GM15510 (cell line): ENCODE measurements around the gene NRSN2.

Experiments used
- POLR2A ChIP-seq: IDR thresholded peaks from 3 replicates; pipeline ENCODE4 v1.6.1; 2011; ENCODE audit warnings: borderline replicate concordance; ENCODE audit not compliant: insufficient read length; ENCODE audit errors: extremely low read depth

Gene NRSN2

GRCh38 chr20:329851-330232 is 17.1 kb upstream of the NRSN2 start:
- TF ChIP-seq POLR2A = no peak

GRCh38 chr20:330233-331149 is 16.4 kb upstream of the NRSN2 start:
- no peak for TF ChIP-seq POLR2A

DNA sequence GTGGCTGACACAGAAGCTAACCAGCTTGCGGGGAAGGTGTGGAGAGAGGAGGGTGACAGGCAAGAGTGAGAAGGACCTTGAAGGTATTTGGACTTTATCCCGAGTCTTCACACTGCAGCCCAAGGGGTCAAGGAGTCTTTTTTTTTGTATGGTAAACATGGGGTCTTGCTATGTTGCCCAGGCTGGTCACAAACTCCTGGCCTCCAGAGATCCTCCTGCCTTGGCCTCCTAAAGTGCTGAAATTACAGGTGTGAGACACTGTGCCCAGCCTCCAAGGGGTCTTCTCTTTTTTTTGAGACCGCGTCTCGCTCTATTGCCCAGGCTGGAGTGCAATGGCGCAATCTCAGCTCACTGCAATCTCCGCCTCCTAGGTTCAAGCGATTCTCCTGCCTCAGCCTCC is 12.3 kb upstream of the NRSN2 start:
- TF ChIP-seq POLR2A = no peak

DNA sequence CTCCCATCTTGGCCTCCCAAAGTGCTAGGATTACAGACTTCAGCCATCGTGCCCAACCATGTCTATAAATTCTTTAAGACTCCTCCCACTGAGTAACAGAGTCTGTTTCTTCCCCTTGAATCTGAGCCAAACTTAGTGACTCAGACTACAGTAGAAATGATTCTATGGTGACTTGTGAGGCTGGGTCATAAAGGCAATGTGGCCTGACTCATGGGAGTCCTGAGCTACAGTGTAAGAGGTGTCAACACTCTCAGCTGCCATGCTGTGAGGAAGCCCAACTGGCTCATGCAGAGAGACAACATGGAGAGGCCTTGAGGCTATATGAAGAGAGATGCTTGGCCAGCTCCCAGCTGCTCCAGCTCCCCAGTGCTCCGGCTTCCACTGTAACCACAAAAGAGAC is 5.2 kb upstream of the NRSN2 start:
- no peak for TF ChIP-seq POLR2A

DNA sequence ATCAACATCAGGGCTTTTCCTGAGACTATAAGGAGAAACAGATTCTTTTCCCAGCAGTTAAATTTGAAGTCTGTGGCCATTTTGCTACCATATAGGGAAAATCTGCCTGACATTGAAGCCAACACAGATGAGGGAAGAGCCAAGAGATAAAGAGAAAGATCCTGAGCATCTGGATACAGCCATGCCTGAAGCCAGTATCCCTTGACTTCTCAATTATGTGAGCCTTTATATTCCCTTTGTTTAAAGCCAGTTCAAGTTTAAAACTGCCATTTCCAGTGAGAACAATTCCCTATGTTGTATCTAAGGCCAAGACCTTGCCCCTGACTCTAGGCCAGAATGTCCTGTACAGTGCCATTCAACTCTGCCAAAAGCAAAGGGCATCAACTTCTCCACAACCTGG is 3.8 kb upstream of the NRSN2 start:
- no peak for TF ChIP-seq POLR2A

GRCh38 chr20:346033-346639 is 775 bp upstream of the NRSN2 start:
- no peak for TF ChIP-seq POLR2A

- no peak for TF ChIP-seq POLR2A
Observed at GRCh38 chr20:347317-347639, 367 bp downstream of the NRSN2 start.

DNA sequence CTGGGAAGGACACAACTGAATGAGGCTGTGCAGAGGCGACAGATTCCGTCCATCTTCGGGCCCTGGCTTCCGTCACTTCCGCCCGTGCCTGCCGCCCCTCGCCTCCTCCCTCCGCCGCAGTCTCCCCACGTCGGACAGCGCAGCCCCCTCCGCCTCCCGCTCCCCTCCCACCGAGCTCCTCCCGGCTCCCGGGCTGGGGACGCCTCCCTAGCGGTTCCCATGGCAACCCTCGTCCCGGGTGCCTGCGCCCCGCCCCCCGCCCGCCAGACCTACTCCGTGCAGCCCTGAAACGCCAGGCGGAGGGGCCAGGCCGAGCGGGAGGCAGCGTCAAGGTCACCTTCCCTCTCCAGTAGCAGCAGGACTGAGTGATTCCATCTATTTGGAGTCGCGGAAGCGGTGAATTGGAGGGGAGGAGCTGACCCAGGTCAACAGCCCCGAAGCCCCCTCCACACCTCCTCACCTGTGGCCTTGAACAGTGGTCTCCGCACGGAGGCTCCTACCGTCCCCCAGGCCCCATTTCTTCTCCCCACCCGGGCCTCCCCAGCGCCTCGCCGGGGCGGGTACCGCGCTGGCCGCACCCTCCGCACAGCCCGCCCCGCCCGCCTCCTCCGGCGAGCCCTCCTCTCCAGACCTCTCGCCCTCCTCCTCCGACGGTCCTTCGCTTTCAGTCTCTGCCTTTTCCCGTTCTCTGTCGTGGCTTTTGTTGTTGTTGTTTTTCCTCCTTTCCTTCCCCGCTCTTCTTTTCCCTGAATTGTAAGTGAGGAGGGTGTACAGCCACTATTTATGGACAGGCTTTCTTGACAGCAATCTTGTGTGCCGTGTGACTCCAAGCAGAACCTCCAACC is 951 bp downstream of the NRSN2 start:
- TF ChIP-seq POLR2A = peak; percentile 59

DNA sequence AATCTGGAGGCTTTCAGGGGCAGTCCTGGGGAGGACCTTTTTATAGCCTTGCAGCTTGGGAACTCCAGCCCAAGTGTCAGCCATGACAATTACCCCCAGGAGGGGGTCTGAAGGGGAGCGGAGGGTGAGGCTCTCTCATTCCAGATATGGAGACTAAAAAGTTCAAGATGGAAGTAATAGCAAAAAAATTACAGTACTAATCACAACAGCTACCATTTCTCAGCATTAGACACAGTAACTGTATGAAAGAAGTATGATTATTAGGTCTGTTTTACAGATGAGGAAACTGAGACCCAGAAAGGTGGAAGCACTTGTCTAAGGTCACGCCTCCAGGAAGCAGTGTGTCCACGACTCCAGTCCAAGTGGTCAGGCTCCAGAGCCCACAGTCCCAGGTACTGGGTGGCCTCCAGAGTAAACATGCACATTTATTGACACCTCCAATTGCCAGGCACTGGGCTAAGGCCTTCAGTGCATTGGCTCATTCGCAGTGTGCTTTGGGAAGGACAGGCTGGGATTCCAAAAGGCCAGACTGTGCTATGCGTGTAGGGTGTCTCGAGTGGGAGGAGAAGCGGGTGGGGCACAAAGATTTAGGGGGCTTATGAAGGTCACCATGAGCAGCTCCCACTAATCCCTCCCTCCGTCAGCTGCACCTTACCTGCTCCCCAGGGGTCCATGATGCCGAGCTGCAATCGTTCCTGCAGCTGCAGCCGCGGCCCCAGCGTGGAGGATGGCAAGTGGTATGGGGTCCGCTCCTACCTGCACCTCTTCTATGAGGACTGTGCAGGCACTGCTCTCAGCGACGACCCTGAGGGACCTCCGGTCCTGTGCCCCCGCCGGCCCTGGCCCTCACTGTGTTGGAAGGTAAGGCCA is 2.3 kb downstream of the NRSN2 start:
- no peak for TF ChIP-seq POLR2A

DNA sequence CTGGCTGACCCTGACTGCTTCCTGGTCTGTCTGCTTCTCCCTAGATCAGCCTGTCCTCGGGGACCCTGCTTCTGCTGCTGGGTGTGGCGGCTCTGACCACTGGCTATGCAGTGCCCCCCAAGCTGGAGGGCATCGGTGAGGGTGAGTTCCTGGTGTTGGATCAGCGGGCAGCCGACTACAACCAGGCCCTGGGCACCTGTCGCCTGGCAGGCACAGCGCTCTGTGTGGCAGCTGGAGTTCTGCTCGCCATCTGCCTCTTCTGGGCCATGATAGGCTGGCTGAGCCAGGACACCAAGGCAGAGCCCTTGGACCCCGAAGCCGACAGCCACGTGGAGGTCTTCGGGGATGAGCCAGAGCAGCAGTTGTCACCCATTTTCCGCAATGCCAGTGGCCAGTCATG is 6.3 kb downstream of the NRSN2 start:
- TF ChIP-seq POLR2A = no peak

- no peak for TF ChIP-seq POLR2A
Observed at GRCh38 chr20:354298-354977, 7.5 kb downstream of the NRSN2 start.

DNA sequence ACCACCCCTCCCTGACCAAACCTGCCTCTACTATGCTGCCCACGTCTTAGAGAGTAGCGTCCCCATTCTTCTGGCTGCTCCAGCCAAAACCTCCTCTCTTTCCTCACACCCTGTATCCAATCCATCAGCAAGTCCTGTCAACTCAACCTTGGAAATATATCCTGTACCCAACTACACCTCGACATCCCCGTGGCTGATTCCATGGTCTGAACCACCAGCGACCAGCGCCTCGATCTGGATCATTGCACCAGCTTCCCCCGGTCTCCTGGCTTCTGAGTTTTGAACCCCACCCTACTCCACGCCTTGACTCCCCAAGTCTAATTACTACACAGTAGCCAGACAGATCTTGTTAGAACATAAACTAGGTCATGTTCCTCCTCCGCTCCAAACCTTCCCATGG is 9.8 kb downstream of the NRSN2 start:
- no peak for TF ChIP-seq POLR2A

DNA sequence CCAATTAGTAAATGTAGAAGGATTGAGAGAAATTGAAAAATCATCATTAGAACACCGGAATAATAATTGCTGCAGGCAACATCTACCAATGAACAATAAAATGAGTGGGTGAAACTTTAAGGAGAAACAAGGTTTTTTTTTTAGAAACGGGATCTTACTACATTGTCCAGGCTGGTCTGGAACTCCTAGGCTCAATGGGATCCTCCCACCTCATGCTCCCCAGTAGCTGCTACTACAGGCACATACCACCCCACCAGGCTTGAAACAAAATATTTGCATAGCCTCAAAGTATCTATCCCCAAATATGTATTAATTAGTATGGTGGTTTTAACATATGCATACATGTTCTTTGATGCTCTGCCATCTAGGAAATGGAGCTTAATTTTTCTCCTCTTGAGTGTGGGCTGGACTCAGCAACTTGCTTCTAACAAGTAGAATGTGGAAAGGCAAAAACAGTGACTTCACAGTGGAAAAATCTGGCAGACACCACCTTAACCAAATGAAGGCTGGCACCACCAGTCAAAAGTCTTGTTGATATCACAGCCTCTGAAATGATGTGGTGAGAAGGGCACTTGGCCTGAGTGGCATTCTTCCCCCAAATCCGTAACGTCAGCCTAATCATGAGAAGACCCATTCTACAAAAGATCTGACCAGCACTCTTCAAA is 12.1 kb downstream of the NRSN2 start:
- TF ChIP-seq POLR2A = no peak
